Gastrocnemius medialis (tissue), 4 donors: ENCODE results near the gene VCX2.
"Not testable (repeated sequence)": the region's sequence is repeated elsewhere in the genome, so short reads cannot be mapped to it uniquely, and the experiment has no call there.

Source experiments
- CTCF ChIP-seq, 5 experiments: fragments of 450-650 bp in 3 of 5; fragments of 200-600 bp in 2 of 5; sonication (generic) in 2 of 5; IDR thresholded peaks in 4 of 5; conservative IDR thresholded peaks in 1 of 5; 1 replicate in 4 of 5; 2 replicates in 1 of 5; pipeline ENCODE4 v1.5.1; 2016 to 2019; ENCODE audit warnings: antibody characterized with exemption in 5 of 5, mild to moderate bottlenecking in 3 of 5, moderate library complexity in 3 of 5
- POLR2A ChIP-seq, 2 donors: fragments of 450-650 bp; IDR thresholded peaks; one replicate each; pipeline ENCODE4 v1.6.1; 2017; ENCODE audit warnings: antibody characterized with exemption in 2 of 2, mild to moderate bottlenecking in 2 of 2, moderate library complexity in 2 of 2

GRCh38 chrX:8154011-8154410 is 17.1 kb downstream of the VCX2 start:
- TF ChIP-seq CTCF (IDR thresholded peaks at IDR 0.05 in 4 of 5, conservative IDR thresholded peaks at IDR 0.05 in 1 of 5); POLR2A (IDR thresholded peaks at IDR 0.05): not testable (repeated sequence)
